Measurements from ENCODE around the gene PSMC2. TPM values are rescaled to one million over a fixed set of nuclear protein-coding genes. Genes with fewer than 3 reads are reported as not detected.
"Not testable (repeated sequence)": the region's sequence is repeated elsewhere in the genome, so short reads cannot be mapped to it uniquely, and the experiment has no call there.

Gene PSMC2
- total RNA-seq, 2 experiments from 2014 or later, result 132 to 137 TPM

DNA sequence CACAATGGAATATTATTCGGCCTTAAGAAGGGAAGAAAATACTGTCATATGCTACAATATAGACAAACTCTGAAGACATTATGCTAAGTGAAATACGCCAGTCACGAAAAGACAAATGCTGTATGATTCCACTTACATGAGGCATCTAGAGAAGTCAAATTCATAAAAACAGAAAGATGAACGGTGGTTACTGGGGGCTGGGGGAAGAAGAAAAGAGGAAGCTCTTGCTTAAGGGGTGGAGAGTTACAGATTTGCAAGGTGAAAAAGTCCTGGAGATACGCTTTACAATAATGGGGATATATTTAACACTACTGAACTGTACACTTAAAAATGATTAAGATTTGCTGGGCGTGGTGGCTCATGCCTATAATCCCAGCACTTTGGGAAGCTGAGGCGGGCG lies 49.0 kb downstream of the PSMC2 start:
- no peaks in the 10 kb centered on the region for H3K36me3 Mint-ChIP-seq (ENCODE audit: low read depth)
- DNase-seq (no peak), ATAC-seq (no peak)
- ChIA-PET POLR2A (no interaction called here), CTCF (no interaction called here)
- TF ChIP-seq, protein P1, sequence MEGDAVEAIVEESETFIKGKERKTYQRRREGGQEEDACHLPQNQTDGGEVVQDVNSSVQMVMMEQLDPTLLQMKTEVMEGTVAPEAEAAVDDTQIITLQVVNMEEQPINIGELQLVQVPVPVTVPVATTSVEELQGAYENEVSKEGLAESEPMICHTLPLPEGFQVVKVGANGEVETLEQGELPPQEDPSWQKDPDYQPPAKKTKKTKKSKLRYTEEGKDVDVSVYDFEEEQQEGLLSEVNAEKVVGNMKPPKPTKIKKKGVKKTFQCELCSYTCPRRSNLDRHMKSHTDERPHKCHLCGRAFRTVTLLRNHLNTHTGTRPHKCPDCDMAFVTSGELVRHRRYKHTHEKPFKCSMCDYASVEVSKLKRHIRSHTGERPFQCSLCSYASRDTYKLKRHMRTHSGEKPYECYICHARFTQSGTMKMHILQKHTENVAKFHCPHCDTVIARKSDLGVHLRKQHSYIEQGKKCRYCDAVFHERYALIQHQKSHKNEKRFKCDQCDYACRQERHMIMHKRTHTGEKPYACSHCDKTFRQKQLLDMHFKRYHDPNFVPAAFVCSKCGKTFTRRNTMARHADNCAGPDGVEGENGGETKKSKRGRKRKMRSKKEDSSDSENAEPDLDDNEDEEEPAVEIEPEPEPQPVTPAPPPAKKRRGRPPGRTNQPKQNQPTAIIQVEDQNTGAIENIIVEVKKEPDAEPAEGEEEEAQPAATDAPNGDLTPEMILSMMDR (IDR thresholded peaks at IDR 0.05), result no peak
- H3K27me3 Mint-ChIP-seq, result no peaks in the 10 kb centered on the region
- H3K9me3 Mint-ChIP-seq, result no peaks in the 10 kb centered on the region
- no peak overlapping the region for H3K4me3 Mint-ChIP-seq
- no peak overlapping the region for H3K27ac Mint-ChIP-seq
- intact Hi-C loops (cut with micrococcal nuclease), result no loop called here
- no peaks in the 10 kb centered on the region for H3K4me1 Mint-ChIP-seq (ENCODE audit: low read depth)

DNA sequence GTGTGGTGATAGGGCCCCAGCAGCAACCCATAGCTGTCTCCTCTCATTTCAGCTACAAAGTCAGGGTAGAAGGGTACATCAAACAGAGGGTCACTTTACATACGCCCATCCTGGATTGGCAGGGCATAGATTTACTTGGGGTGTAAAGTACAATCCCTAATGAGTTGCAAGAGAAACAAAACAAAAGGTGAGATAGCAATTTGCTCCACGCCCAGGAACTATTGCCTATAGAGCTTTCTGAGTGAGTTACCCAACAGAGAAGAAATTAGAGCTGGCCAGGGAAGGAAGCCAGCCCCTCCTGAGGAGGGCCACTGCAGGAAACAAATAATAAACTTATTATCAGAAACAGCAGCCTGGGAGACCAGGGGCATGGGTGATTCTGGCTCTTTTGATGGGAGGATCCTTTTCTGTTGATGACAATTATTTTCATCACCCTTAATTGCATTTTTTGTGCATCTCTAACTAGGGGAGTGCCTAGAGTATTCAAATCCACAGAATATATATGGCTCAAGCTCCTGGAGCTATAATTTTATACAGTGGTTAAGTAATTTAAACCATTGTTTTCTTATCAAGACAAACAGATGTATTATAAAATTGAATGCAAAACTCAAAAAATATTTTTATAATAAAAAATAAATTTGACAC lies 51.2 kb downstream of the PSMC2 start:
- Mint-ChIP-seq H3K27me3 (peaks cover 2% of the 10 kb centered on the region), H3K9me3 (no peaks in the 10 kb centered on the region), H3K27ac (no peak overlapping the region), H3K36me3 (ENCODE audit: low read depth) (no peaks in the 10 kb centered on the region), H3K4me1 (ENCODE audit: low read depth) (no peaks in the 10 kb centered on the region), H3K4me3 (no peak overlapping the region)
- POLR2A ChIA-PET, result no interaction called here
- intact Hi-C loops (cut with micrococcal nuclease), result no loop called here
- no peak for DNase-seq
- CTCF ChIA-PET, result interaction anchor here (0.8 to 0.9 kb wide), 3 partner anchors 8 to 19 kb away, joined by 3 to 4 read pairs (median 3); no protein-coding TSS in a partner anchor
- TF ChIP-seq, protein P1 (IDR thresholded peaks at IDR 0.05), result no peak
- ATAC-seq, result no peak

DNA sequence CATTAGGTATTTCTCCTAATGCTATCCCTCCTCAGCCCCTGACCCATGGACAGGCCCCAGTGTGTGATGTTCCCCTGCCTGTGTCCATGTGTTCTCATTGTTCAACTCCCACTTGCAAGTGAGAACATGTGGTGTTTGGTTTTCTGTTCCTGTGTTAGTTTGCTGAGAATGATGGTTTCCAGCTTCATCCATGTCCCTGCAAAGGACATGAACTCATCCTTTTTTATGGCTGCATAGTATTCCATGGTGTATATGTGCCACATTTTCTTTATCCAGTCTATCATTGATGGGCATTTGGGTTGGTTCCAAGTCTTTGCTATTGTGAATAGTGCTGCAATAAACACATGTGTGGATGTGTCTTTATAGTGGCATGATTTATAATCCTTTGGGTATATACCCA lies 52.2 kb downstream of the PSMC2 start:
- H3K27me3 Mint-ChIP-seq; H3K27ac Mint-ChIP-seq; H3K9me3 Mint-ChIP-seq; intact Hi-C loops (cut with micrococcal nuclease); H3K36me3 Mint-ChIP-seq (ENCODE audit: low read depth); POLR2A ChIA-PET; H3K4me1 Mint-ChIP-seq (ENCODE audit: low read depth); CTCF ChIA-PET; ATAC-seq; H3K4me3 Mint-ChIP-seq; DNase-seq: not testable (repeated sequence)

DNA sequence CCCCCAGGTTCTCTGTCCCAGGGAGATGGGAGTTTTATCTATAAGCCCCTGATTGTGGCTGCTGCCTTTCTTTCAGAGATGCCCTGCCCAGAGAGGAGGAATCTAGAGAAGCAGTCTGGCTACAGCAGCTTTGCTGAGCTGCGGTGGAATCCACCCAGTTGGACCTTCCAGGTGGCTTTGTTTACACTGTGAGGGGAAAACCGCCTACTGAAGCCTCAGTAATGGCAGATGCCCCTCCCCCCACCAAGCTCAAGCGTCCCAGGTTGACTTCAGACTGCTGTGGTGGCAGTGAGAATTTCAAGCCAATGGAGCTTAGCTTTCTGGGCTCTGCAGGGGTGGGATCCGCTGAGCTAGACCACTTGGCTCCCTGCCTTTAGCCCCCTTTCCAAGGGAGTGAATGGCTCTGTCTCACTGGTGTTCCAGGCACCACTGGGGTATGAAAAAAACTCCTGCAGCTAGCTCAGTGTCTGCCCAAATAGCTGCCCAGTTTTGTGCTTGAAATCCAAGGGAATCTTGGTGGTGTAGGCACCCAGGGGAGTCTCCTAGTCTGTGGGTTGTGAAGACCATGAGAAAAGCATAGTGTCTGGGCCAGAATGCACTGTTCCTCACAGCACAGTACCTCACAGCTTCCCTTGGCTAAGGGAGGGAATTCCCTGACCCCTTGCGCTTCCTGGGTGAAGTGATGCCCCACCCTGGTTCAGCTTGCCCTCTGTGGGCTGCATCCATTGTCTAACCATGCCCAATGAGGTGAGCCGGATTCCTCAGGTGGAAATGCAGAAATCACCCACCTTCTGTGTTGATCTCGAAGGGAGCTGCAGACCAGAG lies 58.6 kb downstream of the PSMC2 start:
- DNase-seq; H3K36me3 Mint-ChIP-seq (ENCODE audit: low read depth); H3K4me3 Mint-ChIP-seq; H3K9me3 Mint-ChIP-seq; H3K27ac Mint-ChIP-seq; H3K27me3 Mint-ChIP-seq; ATAC-seq; intact Hi-C loops (cut with micrococcal nuclease); H3K4me1 Mint-ChIP-seq (ENCODE audit: low read depth): not testable (repeated sequence)
- POLR2A ChIA-PET, result interaction anchor here (1.1 kb wide), 1 partner anchor 109 kb away, joined by 3 read pairs; the partner anchor contains the start of gene PMPCB
- CTCF ChIA-PET, result interaction anchor here (1.1 to 1.7 kb wide), 3 partner anchors 9 to 108 kb away, joined by 4 to 6 read pairs (median 5); no protein-coding TSS in a partner anchor

DNA sequence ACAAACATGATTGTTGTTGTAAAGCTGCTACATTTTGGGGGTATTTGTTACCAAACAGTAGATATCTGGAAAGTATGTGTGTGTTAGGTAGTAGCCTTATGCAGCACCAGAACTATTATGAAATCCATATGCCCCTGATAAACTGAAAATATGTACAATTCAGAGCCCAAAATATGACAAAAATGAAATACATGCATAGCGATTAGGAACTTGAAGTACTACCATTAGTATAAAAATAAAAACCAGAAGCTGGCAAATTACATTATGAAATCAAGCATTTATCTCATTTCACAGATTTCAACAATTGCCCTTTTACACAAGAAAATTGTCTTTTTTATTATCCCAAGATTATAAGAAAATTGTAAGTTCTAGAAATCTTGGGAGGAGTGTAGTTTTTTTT lies 64.7 kb downstream of the PSMC2 start:
- intact Hi-C loops (cut with micrococcal nuclease), result no loop called here
- H3K4me3 Mint-ChIP-seq, result no peak overlapping the region
- TF ChIP-seq, protein P1 (IDR thresholded peaks at IDR 0.05), result no peak
- H3K36me3 Mint-ChIP-seq (ENCODE audit: low read depth), result no peaks in the 10 kb centered on the region
- ChIA-PET CTCF (no interaction called here), POLR2A (no interaction called here)
- no peak overlapping the region for H3K27ac Mint-ChIP-seq
- peaks cover 2% of the 10 kb centered on the region for H3K27me3 Mint-ChIP-seq
- no peaks in the 10 kb centered on the region for H3K4me1 Mint-ChIP-seq (ENCODE audit: low read depth)
- DNase-seq (no peak), ATAC-seq (no peak)
- H3K9me3 Mint-ChIP-seq, result no peaks in the 10 kb centered on the region

DNA sequence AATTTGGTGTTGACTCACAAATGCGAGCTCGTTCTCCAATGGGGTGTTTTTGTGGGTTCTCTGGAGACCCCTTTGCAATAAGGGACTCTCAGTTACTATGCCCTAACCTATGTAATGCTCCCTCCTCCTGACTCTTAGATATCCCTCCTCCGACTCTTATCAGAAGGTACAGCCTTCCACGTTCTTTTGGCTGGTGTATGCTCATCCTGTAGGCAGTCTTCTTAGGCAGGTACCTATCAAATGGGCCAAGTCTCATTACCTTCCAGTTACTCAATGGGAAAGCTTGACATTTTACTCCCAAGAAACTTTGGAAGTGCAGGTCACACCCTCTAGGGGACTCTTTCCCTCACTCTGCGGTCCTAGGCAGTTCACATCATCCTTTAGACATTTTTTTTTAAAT lies 66.0 kb downstream of the PSMC2 start:
- peaks cover 8% of the 10 kb centered on the region for H3K27me3 Mint-ChIP-seq
- ATAC-seq (no peak), DNase-seq (no peak)
- TF ChIP-seq, protein P1 (IDR thresholded peaks at IDR 0.05), result no peak
- ChIA-PET POLR2A (no interaction called here), CTCF (no interaction called here)
- intact Hi-C loops (cut with micrococcal nuclease), result no loop called here
- H3K36me3 Mint-ChIP-seq (ENCODE audit: low read depth), result no peaks in the 10 kb centered on the region
- H3K4me3 Mint-ChIP-seq, result no peak overlapping the region
- no peaks in the 10 kb centered on the region for H3K9me3 Mint-ChIP-seq
- no peak overlapping the region for H3K27ac Mint-ChIP-seq
- no peaks in the 10 kb centered on the region for H3K4me1 Mint-ChIP-seq (ENCODE audit: low read depth)

All from activated CD8-positive, alpha-beta T cell treated with anti-CD3 and anti-CD28 coated beads for 36 hours (primary cell).